Frontal cortex (tissue), 4 donors: ENCODE results near the gene PLEKHM3. TPM values are rescaled to one million over a fixed set of nuclear protein-coding genes. Genes with fewer than 3 reads are reported as not detected.
"Not testable (repeated sequence)": the region's sequence is repeated elsewhere in the genome, so short reads cannot be mapped to it uniquely, and the experiment has no call there.

ENCODE experiments used
- DNase-seq, 2 donors: peaks; one replicate each; pipeline ENCODE4 v3.0.0; 2012; ENCODE audit warnings: low spot score in 2 of 2
- FAIRE-seq: peaks from 2 replicates; lab custom pipeline; 2012; peaks lifted over from hg19 to GRCh38; lab: Jason Lieb, UNC
- total RNA-seq: library from RNA; depleted of rRNA; stranded (reverse); fragments of >200 nt; gene quantifications from one replicate; pipeline ENCODE4 v1.2.3, GENCODE V29; 2014
- donor health status: control.
- donor health status: control.
- donor health status: control.

Gene PLEKHM3
- total RNA-seq, 1 donor from 2014 or later: 34.6 TPM

DNA sequence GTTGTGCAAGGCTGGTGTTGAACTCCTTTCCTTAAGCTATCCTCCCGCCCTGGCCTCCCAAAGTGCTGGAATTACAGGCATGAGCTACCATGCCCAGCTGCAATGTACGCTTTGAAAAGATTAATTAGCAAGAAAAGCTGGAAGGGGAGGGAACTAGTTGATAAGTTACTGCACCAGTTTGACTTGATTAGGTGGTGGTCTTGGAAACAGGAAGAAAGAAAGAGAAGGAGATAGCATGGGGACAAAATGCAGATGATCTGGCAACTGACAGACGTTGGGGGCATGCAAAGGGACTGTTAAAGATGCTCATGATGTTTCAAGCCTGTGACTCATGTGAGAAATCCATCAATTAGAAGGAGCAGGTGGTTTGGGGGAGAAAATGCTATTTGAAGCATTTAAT is 68.6 kb downstream of the PLEKHM3 start:
- DNase-seq (no peak), FAIRE-seq (no peak)

- no peak for FAIRE-seq
- DNase-seq: no peak
Measured at GRCh38 chr2:207955456-207955855, 69.9 kb downstream of the PLEKHM3 start.

- DNase-seq (no peak), FAIRE-seq (no peak)
Measured at GRCh38 chr2:207953354-207953753, 72.0 kb downstream of the PLEKHM3 start.

- FAIRE-seq: no peak
- DNase-seq: no peak
Measured at GRCh38 chr2:207952564-207953345, 72.6 kb downstream of the PLEKHM3 start.

DNA sequence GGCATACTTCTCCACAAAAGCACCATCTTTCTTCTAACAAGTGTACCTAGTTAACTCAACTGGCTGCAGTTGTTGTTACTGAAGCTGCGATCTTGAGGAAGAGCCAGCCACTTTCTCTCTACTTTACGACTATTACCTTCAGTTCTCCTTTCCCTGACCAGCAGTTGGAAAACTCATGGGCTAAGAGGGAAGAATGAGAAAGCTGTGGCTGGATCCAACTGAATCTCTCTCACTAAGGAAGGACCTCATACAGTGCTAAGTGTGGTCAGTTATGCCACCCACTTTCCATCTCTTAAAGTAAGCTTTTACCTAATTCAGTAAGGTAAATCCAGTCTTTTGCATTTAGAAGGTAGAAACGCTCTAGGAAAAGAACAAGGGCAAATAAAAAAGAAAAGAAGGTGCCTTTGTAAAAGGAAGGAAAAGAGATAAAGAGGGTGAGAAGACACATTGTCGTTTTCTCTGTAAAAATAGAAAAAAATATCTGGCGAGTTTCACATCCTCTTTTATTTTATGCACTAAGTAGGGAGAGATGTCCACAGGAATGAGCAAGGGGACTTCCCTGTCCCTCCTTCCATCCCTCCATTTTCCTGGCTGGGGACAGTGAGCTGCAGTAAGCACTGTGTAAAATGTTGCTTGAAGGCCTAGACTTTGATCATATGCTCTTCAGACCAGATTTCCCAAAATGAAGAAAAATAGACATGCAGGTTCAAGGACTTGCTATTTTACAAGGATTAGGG is 73.4 kb downstream of the PLEKHM3 start:
- no peak for DNase-seq
- FAIRE-seq: no peak

DNA sequence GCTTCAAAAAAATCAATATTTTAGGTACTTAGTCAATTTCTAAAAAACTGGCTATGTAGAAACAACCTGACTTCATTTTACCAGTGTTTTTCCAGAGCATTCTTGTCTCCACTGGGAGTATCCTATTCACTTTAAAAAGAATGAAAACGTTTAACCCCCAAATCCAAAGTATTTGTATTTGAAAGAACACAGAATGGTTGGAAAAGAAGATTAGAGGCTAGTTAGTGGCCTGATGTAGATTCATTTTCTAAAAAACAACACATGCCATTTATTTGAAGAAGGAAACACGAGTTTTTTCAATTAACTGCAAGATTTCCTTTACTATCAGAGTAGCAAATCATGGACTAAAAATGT is 74.6 kb downstream of the PLEKHM3 start:
- DNase-seq: no peak
- FAIRE-seq: no peak

GRCh38 chr2:207950063-207950760 is 75.1 kb downstream of the PLEKHM3 start:
- no peak for FAIRE-seq
- no peak for DNase-seq

DNA sequence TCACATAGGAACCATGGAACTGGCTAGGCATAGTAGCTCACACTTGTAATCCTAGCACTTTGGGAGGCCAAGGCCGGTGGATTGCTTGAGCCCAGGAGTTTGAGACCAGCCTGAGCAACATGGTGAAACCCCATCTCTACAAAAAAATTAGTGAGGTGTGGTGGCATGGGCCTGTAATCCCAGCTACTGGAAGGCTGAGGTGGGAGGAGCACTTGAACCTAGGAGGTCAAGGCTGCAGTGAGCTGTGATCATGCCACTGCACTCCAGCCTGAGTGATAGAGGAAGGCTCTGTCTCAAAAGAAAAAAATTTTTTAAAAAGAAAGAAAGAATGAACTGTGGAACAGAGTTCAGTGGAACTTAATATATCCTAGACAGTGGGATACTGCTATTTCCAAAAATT is 76.1 kb downstream of the PLEKHM3 start:
- not testable (repeated sequence) for DNase-seq, FAIRE-seq

- DNase-seq: no peak
Measured at GRCh38 chr2:207944979-207945600, 80.2 kb downstream of the PLEKHM3 start.

DNA sequence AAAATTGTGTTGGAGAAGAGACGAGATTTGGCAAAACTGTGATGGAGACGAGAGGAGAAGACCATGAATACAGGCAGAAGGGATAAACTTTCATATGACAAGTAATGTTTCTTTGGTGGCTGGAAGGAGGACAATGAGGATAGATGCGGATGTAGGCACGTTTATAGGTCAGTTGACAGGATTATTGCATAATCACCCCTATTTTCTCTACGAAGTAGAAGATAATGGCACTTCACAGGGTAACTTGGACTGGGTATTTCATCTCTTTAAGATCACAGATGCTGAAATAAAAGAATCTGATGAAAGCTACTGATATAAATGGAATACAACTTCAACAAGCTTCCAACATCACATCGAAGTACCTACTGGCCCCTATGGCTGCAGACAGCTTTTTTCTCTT is 81.0 kb downstream of the PLEKHM3 start:
- DNase-seq (no peak), FAIRE-seq (no peak)

More at GRCh38 chr2:207944979-207945600, 80.2 kb downstream of the PLEKHM3 start:
- FAIRE-seq: no peak

DNA sequence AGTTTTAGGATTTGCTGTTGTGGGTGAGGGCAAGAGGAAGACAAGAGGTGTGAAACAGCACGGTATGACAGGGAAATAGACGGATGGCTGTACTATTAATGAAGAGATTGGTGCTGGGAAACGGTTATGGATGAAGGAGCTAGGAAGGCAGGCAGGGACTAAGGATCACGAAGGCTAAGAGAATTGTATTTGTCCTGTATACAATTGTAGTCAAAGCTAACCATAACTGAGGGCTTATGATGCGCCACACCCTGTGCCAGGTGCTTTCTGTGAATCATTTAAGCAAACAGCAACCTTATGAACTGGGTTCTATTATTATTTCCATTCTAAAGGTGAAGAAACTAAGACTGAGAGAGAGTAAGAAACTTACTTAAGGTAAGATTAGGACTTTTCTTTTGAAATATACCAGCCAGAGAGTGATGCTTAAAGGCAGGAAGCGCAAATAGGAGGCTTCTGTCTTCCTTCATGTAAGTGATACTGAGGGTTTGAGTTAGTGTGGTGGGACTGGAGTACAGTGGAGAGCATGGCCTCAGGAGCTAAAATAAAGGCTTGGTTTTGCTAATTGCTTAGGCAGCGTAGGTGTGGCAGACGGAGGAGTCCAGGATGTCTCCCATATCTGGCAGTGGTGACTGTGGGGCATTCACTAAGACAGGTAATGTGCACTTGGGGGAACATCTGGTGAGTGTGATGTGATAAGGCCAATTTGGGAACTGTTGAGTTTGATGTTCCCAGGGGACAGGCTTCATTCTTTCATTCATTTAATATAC is 85.8 kb downstream of the PLEKHM3 start:
- no peak for FAIRE-seq

GRCh38 chr2:207938886-207939285 is 86.4 kb downstream of the PLEKHM3 start:
- DNase-seq: no peak
- FAIRE-seq: no peak

More for the DNA sequence above, 85.8 kb downstream of the PLEKHM3 start:
- DNase-seq: no peak

DNA sequence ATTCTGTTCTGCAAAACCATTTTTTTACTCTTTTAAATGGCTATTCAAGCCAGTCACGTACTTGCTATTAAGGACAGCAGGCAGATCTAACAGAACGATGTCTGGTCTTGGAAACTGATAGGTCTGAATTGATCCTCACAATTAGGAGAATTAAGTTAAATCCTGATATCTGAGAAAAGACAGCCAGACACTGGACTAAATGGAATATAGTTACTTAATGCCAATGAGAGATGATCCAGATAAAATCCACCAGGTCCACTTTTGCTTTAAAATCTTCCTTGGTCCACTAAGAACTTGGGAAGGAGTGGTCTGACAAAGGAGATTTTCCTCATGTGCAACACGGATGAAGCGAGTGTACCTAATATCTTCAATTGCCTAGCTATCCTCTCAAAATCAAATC is 86.9 kb downstream of the PLEKHM3 start:
- DNase-seq: no peak
- FAIRE-seq: no peak

GRCh38 chr2:207937823-207938222 is 87.5 kb downstream of the PLEKHM3 start:
- DNase-seq (no peak), FAIRE-seq (no peak)

DNA sequence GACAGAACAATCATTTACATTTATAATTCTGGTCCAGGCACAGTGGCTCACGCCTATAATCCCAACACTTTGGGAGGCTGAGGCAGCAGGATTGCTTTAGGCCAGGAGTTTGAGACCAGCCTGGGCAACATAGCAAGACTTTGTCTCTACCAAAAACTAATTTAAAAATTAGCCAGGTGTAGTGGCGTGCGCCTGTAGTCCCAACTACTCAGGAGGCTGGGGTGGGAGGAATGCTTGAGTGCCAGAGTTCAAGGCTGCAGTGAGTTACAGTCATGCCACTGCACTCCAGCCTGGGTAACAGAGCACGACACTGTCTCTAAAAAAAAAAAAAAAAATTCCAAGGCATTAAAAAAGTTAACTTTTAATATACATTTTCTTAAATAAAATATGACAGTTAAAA is 88.1 kb downstream of the PLEKHM3 start:
- DNase-seq (no peak), FAIRE-seq (no peak)

DNA sequence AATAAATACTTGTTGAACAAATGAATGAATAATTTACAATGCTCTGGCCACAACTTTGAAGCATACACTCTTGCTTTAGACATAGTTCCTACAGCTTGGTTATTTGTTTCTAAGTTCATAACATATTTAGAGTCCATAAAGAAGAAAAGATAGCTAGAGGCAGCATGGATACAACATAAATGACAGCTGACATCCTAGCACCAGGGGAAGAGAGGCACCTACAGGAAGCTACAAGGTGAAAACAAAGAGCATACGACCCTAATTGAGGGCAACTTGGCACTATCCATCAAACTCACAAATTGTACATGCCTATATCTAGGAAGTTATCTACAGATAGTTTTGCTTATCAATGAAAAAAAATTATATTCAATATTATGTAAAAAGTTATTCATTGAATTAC is 88.9 kb downstream of the PLEKHM3 start:
- FAIRE-seq (no peak), DNase-seq (no peak)

DNA sequence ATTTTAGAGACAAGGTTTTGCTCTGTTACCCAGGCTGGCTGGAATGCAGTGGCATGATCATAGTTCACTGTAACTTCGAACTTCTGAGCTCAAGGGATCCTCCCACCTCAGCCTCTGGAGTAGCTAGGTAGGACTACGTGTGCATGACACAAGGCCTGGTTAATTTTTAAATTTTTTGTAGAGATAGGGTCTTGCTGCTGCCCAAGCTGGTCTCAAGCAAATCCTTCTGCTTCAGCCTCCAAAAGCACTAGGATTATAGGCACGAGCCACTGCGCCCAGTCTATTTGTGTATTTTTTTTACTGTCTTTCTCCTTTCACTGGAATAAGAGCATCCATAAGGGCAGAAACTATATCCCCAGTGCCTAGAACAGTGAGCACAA is 89.3 kb downstream of the PLEKHM3 start:
- FAIRE-seq: no peak
- no peak for DNase-seq

GRCh38 chr2:207935121-207935990 is 90.0 kb downstream of the PLEKHM3 start:
- no peak for FAIRE-seq
- DNase-seq: no peak

DNA sequence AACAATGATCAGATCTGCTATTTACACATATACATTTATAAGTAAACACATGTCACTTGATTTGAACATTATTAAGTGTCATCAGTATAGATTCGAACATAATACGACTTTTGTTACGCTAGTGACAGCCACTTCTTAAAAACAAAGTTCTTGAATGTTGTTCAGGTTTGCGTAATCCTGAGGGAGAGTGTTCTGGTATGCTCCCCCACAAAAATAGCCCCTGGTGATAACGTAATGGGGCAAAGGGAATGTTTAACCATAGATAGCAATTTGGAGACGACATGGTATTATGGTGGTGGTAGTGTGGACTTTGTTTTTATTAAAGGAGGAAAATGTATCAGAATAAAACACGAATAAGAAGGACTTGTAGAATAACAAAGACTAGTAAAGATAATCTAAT is 90.6 kb downstream of the PLEKHM3 start:
- no peak for FAIRE-seq
- DNase-seq: no peak
